Dendritic cell treated with granulocyte-macrophage colony-stimulating factor and Interleukin-4, amounts not matched to agents 40 ng/mL and 50 ng/mL, for 4 days (primary cell): ENCODE data around the gene CX3CR1.
"Not testable (repeated sequence)": the region's sequence is repeated elsewhere in the genome, so short reads cannot be mapped to it uniquely, and the experiment has no call there.

Experiments used
- H3K27ac Mint-ChIP-seq: one replicate; pipeline ENCODE4 v1.8.0; 2022; ENCODE audit warnings: mild to moderate bottlenecking, mixed read lengths
- H3K27me3 Mint-ChIP-seq: one replicate; pipeline ENCODE4 v1.8.0; 2022; ENCODE audit warnings: mild to moderate bottlenecking, mixed read lengths
- H3K36me3 Mint-ChIP-seq: one replicate; pipeline ENCODE4 v1.8.0; 2022; ENCODE audit warnings: low read depth, mixed read lengths
- H3K4me1 Mint-ChIP-seq: one replicate; pipeline ENCODE4 v1.8.0; 2022; ENCODE audit warnings: low read depth, mixed read lengths
- H3K4me3 Mint-ChIP-seq: one replicate; pipeline ENCODE4 v1.8.0; 2022; ENCODE audit warnings: mild to moderate bottlenecking, moderate library complexity, mixed read lengths
- H3K9me3 Mint-ChIP-seq: one replicate; pipeline ENCODE4 v1.8.0; 2022; ENCODE audit warnings: mixed read lengths
- intact Hi-C: fragments of 100-400 bp; cut with micrococcal nuclease; formaldehyde crosslinking; loops from one replicate; pipeline ENCODE4 v1.15.0; 2022

The CX3CR1 gene

GRCh38 chr3:39241561-39241960 lies 38.3 kb downstream of the CX3CR1 start:
- H3K4me3 Mint-ChIP-seq: no peak overlapping the region

GRCh38 chr3:39237027-39237426 lies 42.8 kb downstream of the CX3CR1 start:
- intact Hi-C loops: no loop called here
- H3K36me3 Mint-ChIP-seq: no peaks in the 10 kb centered on the region
- H3K4me1 Mint-ChIP-seq: peaks cover 54% of the 10 kb centered on the region
- peaks cover 15% of the 10 kb centered on the region for H3K27me3 Mint-ChIP-seq
- peak overlapping the region; percentile 37 for H3K27ac Mint-ChIP-seq
- H3K9me3 Mint-ChIP-seq: no peaks in the 10 kb centered on the region
- H3K4me3 Mint-ChIP-seq: no peak overlapping the region

More at GRCh38 chr3:39241561-39241960, 38.3 kb downstream of the CX3CR1 start:
- intact Hi-C loops: no loop called here
- H3K27me3 Mint-ChIP-seq: peaks cover 10% of the 10 kb centered on the region
- peaks cover 49% of the 10 kb centered on the region for H3K4me1 Mint-ChIP-seq
- H3K27ac Mint-ChIP-seq: no peak overlapping the region
- H3K9me3 Mint-ChIP-seq: no peaks in the 10 kb centered on the region
- no peaks in the 10 kb centered on the region for H3K36me3 Mint-ChIP-seq

- Mint-ChIP-seq H3K4me1 (peaks cover 55% of the 10 kb centered on the region), H3K4me3 (peak overlapping the region; percentile 21), H3K27me3 (peaks cover 15% of the 10 kb centered on the region), H3K27ac (peak overlapping the region; percentile 57), H3K36me3 (no peaks in the 10 kb centered on the region), H3K9me3 (no peaks in the 10 kb centered on the region)
- intact Hi-C loops: no loop called here
Observed at GRCh38 chr3:39234651-39235050, 45.2 kb downstream of the CX3CR1 start.

- no peak overlapping the region for H3K27ac Mint-ChIP-seq
- peaks cover 51% of the 10 kb centered on the region for H3K4me1 Mint-ChIP-seq
- H3K4me3 Mint-ChIP-seq: no peak overlapping the region
- H3K9me3 Mint-ChIP-seq: no peaks in the 10 kb centered on the region
- intact Hi-C loops: no loop called here
- H3K27me3 Mint-ChIP-seq: peaks cover 15% of the 10 kb centered on the region
- no peaks in the 10 kb centered on the region for H3K36me3 Mint-ChIP-seq
Observed at GRCh38 chr3:39232859-39233258, 47.0 kb downstream of the CX3CR1 start.

GRCh38 chr3:39230453-39230852 lies 49.4 kb downstream of the CX3CR1 start:
- H3K27me3 Mint-ChIP-seq: peaks cover 8% of the 10 kb centered on the region
- H3K36me3 Mint-ChIP-seq: no peaks in the 10 kb centered on the region
- H3K9me3 Mint-ChIP-seq: no peaks in the 10 kb centered on the region
- peaks cover 54% of the 10 kb centered on the region for H3K4me1 Mint-ChIP-seq
- intact Hi-C loops: no loop called here
- no peak overlapping the region for H3K4me3 Mint-ChIP-seq
- H3K27ac Mint-ChIP-seq: no peak overlapping the region

- peaks cover 42% of the 10 kb centered on the region for H3K4me1 Mint-ChIP-seq
- H3K4me3 Mint-ChIP-seq: no peak overlapping the region
- intact Hi-C loops: no loop called here
- no peaks in the 10 kb centered on the region for H3K36me3 Mint-ChIP-seq
- no peak overlapping the region for H3K27ac Mint-ChIP-seq
- peaks cover 5% of the 10 kb centered on the region for H3K27me3 Mint-ChIP-seq
- no peaks in the 10 kb centered on the region for H3K9me3 Mint-ChIP-seq
Observed at GRCh38 chr3:39228496-39228895, 51.3 kb downstream of the CX3CR1 start.

GRCh38 chr3:39227596-39227995 lies 52.2 kb downstream of the CX3CR1 start:
- H3K36me3 Mint-ChIP-seq, H3K4me3 Mint-ChIP-seq, H3K27ac Mint-ChIP-seq, H3K27me3 Mint-ChIP-seq, H3K9me3 Mint-ChIP-seq, intact Hi-C loops: not testable (repeated sequence)
- H3K4me1 Mint-ChIP-seq: peaks cover 36% of the 10 kb centered on the region

- Mint-ChIP-seq H3K4me3 (no peak overlapping the region), H3K9me3 (no peaks in the 10 kb centered on the region)
Observed at GRCh38 chr3:39226106-39226741, 53.6 kb downstream of the CX3CR1 start.

GRCh38 chr3:39224288-39224687 lies 55.5 kb downstream of the CX3CR1 start:
- H3K4me1 Mint-ChIP-seq: peaks cover 33% of the 10 kb centered on the region
- H3K27ac Mint-ChIP-seq: no peak overlapping the region
- H3K27me3 Mint-ChIP-seq: peaks cover 2% of the 10 kb centered on the region
- no peaks in the 10 kb centered on the region for H3K9me3 Mint-ChIP-seq
- intact Hi-C loops: no loop called here
- H3K4me3 Mint-ChIP-seq: no peak overlapping the region
- no peaks in the 10 kb centered on the region for H3K36me3 Mint-ChIP-seq

More at GRCh38 chr3:39226106-39226741, 53.6 kb downstream of the CX3CR1 start:
- no peaks in the 10 kb centered on the region for H3K36me3 Mint-ChIP-seq
- intact Hi-C loops: no loop called here
- H3K27me3 Mint-ChIP-seq: peaks cover 2% of the 10 kb centered on the region
- peaks cover 29% of the 10 kb centered on the region for H3K4me1 Mint-ChIP-seq
- peak overlapping the region; percentile 21 for H3K27ac Mint-ChIP-seq

- Mint-ChIP-seq H3K36me3 (no peaks in the 10 kb centered on the region), H3K9me3 (no peaks in the 10 kb centered on the region), H3K27me3 (peaks cover 2% of the 10 kb centered on the region), H3K4me3 (no peak overlapping the region), H3K4me1 (peaks cover 42% of the 10 kb centered on the region), H3K27ac (no peak overlapping the region)
- intact Hi-C loops: no loop called here
Observed at GRCh38 chr3:39222939-39223338, 56.9 kb downstream of the CX3CR1 start.

GRCh38 chr3:39222462-39222861 lies 57.4 kb downstream of the CX3CR1 start:
- Mint-ChIP-seq H3K27ac (no peak overlapping the region), H3K4me1 (peaks cover 47% of the 10 kb centered on the region), H3K4me3 (no peak overlapping the region), H3K36me3 (no peaks in the 10 kb centered on the region), H3K27me3 (peaks cover 2% of the 10 kb centered on the region), H3K9me3 (no peaks in the 10 kb centered on the region)
- intact Hi-C loops: no loop called here

GRCh38 chr3:39221141-39221530 lies 58.7 kb downstream of the CX3CR1 start:
- Mint-ChIP-seq H3K4me1 (peaks cover 60% of the 10 kb centered on the region), H3K36me3 (no peaks in the 10 kb centered on the region), H3K27ac (peak overlapping the region; percentile 37), H3K27me3 (peaks cover 2% of the 10 kb centered on the region), H3K4me3 (no peak overlapping the region), H3K9me3 (no peaks in the 10 kb centered on the region)
- intact Hi-C loops: no loop called here

GRCh38 chr3:39220407-39221140 lies 59.3 kb downstream of the CX3CR1 start:
- Mint-ChIP-seq H3K27me3 (peaks cover 2% of the 10 kb centered on the region), H3K27ac (peak overlapping the region; percentile 37)

GRCh38 chr3:39219702-39220101 lies 60.1 kb downstream of the CX3CR1 start:
- Mint-ChIP-seq H3K4me1 (peaks cover 58% of the 10 kb centered on the region), H3K27me3 (peaks cover 2% of the 10 kb centered on the region), H3K9me3 (no peaks in the 10 kb centered on the region), H3K36me3 (no peaks in the 10 kb centered on the region), H3K27ac (no peak overlapping the region), H3K4me3 (no peak overlapping the region)
- intact Hi-C loops: loop anchor here (5.0 kb wide), 1 partner anchor 43 kb away; no protein-coding TSS in a partner anchor

More at GRCh38 chr3:39220407-39221140, 59.3 kb downstream of the CX3CR1 start:
- Mint-ChIP-seq H3K4me3 (no peak overlapping the region), H3K4me1 (peaks cover 60% of the 10 kb centered on the region), H3K36me3 (no peaks in the 10 kb centered on the region), H3K9me3 (no peaks in the 10 kb centered on the region)
- intact Hi-C loops: no loop called here
